NCI-H146 (cell line): ENCODE data around the gene CHCHD3.

Source experiments
- DNase-seq: peaks from one replicate; lab custom pipeline; 2025; lab: John Stamatoyannopoulos, UW

The CHCHD3 gene

DNA sequence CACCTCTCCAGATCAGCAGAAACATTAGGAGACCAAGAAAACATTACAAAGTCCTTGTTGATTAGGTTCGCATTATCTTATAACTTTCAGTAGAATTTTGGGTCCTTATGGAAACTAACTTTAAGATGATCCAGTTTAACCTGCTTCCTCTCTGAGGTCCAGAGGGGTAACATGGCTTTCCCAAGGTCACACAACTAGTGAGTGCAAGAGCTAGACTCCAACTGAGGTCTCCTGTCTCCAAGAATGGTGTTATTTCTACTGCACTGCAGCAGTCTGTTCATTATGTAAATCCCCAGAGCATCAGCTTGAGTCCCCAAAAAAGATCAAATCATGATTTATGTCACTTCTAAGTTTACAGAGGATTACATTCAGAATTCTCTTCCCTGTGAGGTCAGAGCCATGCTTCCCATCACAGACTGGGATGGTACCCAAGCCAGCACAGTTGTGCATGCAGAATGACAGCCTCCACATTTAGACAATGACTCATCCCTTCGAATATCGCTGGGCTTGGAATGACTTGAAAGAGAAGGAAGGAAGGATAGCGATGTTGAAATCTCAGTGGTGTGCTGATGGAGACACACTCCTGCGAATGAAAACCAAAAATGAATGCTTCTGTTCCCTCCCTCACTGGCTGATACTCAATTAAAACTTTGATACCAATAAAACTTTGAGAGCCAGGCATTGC is 342.5 kb downstream of the CHCHD3 start:
- no peak for DNase-seq

DNA sequence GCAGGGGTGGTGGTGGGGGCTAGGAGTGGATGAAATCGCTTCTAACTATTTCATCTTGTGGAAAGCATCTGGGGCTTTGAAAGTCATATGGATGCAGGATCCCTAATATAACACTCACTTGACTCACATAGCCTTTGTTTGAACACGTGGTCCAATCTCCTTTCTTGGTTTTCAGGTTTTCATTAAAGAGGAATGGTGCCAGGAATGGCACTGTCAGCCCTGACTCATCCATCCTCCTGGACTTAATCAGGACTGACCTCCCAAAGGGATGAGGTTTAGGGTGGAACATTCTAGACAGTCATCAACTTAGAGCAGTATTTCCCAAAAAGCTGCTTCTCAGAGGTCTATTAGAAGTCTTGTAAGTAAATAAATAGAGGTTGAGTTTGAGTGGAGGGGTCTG is 343.6 kb downstream of the CHCHD3 start:
- no peak for DNase-seq

DNA sequence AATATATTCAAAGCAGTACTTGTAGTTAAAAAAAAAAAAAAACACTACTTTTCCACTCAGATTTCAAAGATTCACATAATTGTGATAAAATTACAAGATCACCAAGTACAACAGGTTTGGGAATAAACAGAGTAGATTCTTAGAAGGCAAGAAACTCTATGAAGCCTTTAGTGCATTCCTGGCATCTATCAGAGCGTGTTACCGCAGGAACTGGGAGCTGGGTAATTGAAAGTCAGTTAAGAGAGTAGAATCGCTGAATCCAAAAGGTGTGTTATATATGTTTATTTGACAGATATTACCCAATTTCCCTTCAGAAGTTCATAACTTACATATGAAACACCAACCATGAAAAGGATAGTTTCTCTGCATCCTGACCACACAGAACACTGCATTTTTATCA is 346.4 kb downstream of the CHCHD3 start:
- no peak for DNase-seq
